IPS DF 4.7 (cell line): ENCODE results near the gene PLEKHF1.
"Not testable (repeated sequence)": the region's sequence is repeated elsewhere in the genome, so short reads cannot be mapped to it uniquely, and the experiment has no call there.

Experiments used
- DNase-seq: peaks from one replicate; pipeline ENCODE4 v3.0.0-alpha.2; 2013; ENCODE audit warnings: low spot score; ENCODE audit errors: extremely low read depth

The PLEKHF1 gene

GRCh38 chr19:29663861-29664752 lies 1.2 kb upstream of the PLEKHF1 start:
- no peak for DNase-seq

GRCh38 chr19:29664753-29665214 lies 477 bp upstream of the PLEKHF1 start:
- DNase-seq = no peak

GRCh38 chr19:29665826-29666577 lies 741 bp downstream of the PLEKHF1 start:
- no peak for DNase-seq

DNA sequence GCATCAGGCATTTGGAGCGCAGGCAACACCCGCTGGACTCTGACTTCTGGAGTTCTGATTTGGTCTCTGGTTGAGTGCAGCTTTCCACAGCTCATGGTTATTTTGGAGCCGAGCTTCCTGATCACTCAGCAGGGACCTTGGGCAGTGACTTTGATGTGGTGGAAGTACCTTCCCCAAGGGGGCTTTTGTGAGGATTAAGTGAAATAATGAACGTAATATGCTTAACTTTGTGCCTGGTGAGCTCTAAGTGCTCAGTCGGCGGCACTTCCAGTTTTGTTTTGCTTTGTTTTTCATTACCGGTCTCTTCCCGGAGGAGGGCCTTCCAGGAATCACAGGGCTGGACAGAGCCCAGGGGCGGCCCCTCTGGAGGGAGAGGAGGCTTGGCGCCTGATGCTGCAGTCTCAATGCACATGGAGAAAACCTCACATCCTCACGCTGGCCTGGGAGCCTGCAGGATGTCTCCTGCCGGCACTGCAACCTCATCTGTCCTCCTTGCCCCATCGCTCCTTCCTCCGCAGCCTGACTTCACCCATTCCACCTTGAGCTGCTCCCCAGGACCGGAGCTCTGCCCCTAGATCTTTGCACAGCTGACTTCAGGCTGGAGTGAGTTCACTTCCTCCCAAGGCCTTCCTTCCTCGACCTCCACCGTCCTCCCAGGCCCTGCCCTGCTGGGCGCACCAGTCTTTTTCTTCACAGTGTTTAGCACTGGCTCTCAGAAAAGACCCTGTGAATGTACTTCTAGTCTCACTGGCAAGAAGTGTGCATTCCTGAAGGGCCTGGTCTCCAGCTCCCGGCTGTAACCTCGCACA lies 1.5 kb downstream of the PLEKHF1 start:
- no peak for DNase-seq

- no peak for DNase-seq
These were observed 2.1 kb downstream of the PLEKHF1 start for GRCh38 chr19:29667387-29667783.

GRCh38 chr19:29667901-29668341 lies 2.7 kb downstream of the PLEKHF1 start:
- DNase-seq = no peak

- DNase-seq = no peak
These were observed 3.7 kb downstream of the PLEKHF1 start for GRCh38 chr19:29668746-29669609.

DNA sequence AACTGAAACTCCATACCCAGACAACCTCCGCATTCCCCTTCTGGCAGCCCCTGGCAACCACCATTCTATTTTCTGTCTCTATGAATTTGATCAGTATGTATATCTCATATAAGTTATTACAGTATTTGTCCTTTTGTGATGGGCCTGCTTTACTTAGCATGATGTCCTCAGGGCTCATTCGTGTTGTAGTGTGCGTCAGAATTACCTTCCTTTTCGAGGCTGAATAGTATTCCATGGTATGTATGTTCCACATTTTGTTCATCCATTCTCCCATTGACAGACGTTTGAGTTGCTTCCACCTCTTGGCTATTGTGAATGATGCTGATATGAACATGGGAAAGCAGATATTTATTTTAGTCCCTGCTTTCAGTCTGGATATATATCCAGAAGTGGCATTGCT lies 5.0 kb downstream of the PLEKHF1 start:
- DNase-seq = no peak

DNA sequence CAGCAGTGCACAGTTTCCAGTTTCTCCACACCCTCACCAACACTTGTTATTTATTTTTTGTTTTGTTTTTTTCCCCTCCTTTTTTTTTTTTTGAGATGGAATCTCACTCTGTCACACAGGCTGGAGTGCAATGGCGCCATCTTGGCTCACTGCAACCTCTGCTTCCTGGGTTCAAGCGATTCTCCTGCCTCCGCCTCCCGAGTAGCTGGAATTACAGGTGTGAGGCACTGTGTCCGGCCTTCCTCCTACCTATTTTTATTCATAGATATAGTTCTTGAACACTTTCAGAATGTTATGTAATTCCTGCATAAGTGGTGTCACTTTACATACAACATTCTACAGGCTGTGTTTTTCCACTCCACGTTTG lies 5.7 kb downstream of the PLEKHF1 start:
- not testable (repeated sequence) for DNase-seq

DNA sequence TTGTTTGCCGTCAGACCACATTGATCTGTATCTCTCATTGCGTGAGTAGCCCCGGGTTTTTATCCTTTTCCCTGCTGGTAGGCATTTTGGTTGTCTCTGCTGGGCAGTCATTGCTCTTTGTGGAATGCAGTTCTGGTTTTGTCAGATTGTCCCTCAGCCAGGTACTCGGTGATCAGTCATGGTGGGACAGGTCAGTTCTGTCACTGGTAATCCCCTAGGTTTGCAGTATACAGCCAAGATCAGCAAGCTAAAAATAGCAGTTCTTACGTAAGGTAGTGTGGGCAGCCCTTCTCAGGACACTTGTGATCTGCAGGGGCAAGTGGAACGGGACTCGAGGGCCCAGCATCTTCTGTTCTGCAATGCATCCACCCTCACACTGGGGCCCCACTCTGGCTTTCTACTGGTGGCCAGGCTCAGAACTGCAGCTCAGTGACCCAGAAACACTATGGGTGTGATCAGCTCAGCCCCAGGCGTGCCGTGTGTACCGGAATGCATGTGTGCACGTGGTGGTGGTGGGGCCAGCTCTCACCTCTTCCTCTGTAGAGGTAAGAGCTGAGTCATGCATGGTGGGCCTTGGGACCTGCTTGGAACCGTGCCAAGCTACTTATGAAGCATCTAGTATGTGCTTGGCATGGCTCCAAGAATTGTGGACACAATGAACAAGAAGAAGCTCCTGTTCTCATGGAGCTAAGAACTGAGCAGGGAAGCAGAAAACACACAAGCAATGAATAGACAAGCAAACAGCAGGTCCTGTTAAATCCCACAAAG lies 6.3 kb downstream of the PLEKHF1 start:
- no peak for DNase-seq

DNA sequence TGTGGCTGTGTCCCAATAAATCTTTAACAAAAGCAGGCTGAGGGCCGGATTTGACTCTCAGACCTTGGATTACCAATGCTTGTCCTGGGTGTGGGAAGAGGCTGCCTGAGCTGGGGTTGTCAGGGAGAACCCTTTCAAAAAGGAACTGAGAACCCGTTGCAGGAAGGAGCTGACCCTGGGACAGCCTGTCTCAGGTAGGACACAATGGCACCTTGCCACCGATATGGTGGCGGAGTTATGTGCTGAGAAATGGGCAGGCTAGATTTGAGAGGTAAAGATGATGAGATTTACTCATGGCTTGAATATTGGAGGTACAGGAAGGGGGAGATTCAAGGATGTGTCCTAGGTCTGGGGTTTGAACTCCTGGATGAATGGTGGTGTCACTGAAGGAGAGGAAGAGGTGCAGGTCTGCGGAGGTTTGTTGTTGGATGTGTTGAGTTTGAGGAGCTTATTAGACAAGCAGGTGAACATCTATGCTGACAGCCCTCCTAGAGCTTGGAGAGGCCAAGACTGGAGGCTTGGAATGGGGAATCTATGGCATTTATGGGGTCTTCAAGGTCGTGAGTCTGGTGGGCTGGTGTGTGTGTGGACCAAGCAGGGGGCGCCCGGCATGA lies 7.2 kb downstream of the PLEKHF1 start:
- DNase-seq = no peak

GRCh38 chr19:29672933-29673336 lies 7.7 kb downstream of the PLEKHF1 start:
- no peak for DNase-seq

DNA sequence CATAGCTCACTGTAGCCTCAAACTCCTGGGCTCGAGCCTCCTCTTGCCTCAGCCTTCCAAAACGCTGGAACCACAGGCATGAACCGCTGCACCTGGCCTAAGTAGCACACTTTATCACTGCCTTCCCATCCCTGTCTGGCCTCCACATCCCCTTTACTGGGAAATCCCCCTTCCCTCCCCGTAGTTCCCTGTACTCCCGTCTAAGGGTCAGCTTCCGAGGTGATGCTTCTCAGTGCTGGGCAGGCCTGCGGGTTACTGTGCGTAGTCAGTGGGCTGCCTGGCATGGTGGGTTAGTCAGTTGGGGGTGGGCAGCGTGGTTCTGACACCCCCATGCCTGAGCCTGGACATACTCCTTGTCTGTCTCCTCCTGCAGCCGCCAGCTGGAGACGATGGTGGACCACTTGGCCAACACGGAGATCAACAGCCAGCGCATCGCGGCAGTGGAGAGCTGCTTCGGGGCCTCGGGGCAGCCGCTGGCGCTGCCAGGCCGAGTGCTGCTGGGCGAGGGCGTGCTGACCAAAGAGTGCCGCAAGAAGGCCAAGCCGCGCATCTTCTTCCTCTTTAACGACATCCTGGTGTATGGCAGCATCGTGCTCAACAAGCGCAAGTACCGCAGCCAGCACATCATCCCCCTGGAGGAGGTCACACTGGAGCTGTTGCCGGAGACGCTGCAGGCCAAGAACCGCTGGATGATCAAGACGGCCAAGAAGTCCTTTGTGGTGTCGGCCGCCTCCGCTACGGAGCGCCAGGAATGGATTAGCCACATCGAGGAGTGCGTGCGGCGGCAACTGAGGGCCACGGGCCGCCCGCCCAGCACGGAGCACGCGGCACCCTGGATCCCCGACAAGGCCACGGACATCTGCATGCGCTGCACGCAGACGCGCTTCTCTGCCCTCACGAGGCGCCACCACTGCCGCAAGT lies 8.4 kb downstream of the PLEKHF1 start:
- no peak for DNase-seq

- DNase-seq = no peak
These were observed 9.3 kb downstream of the PLEKHF1 start for GRCh38 chr19:29674374-29675119.

DNA sequence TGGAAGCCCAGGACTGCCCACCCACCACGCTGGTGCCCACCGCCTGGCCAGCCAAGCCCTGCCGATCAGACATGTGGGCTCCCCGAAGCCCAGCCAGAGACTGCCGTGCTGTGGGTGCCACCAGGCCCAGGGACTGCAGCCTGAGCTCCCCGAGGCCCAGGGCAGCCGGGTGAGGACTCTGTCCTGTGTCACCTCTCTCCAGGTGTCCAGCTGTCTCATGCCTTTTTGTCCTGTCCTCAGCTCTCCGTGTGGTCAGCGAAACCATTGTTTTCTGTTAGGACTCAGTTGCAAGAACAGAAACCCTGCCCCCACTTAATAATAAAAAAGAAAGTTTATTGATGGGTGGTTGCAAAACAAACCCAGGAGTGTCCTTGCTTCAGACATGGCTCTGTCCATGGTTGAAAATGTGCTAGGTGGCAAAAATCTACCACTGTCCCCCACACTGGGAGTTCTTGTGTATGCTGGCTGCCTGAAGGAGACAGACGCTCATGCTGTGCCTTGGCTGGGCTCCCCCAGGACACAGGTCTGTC lies 9.9 kb downstream of the PLEKHF1 start:
- no peak for DNase-seq

DNA sequence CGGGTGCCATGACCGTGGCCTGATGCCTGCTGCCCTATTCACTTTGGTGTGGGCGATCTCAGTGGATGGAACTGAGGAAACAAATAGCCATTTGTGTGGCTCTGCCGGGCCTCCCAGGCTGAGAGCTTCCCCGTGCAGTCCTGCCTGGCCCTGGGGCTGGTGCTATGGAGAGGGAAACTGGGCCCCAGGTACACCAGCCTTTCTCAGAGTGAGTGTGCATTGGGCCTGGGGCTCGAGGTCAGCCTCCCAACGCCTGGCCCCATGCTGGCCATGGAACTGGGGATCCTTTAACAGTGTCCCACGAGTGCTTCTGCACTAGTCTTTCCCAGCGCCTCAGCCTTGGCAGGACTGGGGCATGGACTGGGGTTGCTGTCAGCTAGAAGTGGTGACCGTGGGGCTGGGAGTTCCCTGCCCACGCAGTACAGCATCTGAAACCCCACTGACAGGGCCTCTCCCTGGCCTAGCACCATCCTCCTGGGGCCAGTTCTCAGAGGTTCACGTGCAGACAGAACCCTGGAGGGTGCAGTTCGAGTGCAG lies 10.5 kb downstream of the PLEKHF1 start:
- DNase-seq = no peak

DNA sequence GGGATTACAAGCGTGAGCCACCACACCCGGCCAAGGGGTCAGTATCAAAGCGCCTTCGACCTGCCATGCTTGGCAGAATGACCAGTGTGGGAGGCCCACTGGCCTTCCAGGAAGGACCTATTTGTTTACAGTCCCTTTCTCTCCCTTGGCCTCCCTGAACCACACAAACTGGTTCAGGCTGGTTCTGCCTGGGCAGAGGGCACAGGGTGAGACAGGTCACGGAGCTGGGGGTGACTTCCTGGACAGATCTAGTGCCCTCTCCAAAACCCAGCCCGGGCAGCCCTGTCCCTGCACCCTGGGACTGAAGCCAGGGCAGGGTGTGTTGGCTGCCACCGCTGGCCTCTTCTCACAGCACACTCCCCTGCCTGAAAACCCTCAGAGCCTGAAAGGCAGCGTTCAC lies 11.3 kb downstream of the PLEKHF1 start:
- DNase-seq = no peak
